GM10248 (cell line): Measurements from ENCODE around the gene ASPHD1.
A peak's percentile ranks its signal among the peaks of the same experiment; 100 is the strongest.

Source experiments
- CTCF ChIA-PET: fragments of 300-600 bp; sonication (Branson Sonifier 250); formaldehyde crosslinking; extraction: SDS; loops from one replicate; lab custom pipeline; 2021; ENCODE audit warnings: antibody characterized with exemption; lab: Yijun Ruan, JAX
- POLR2A ChIA-PET: fragments of 350-650 bp; sonication (Branson Sonifier 250); formaldehyde crosslinking; extraction: SDS; loops from one replicate; lab custom pipeline; 2020; ENCODE audit warnings: antibody characterized with exemption; lab: Yijun Ruan, JAX
- DNase-seq: peaks from one replicate; pipeline ENCODE4 v3.0.0; 2012; ENCODE audit errors: extremely low spot score
- CTCF ChIP-seq: IDR thresholded peaks from 2 replicates; pipeline ENCODE4 v1.5.1; 2012; ENCODE audit warnings: mild to moderate bottlenecking, low read depth; ENCODE audit errors: extremely low read depth, missing control alignments, control extremely low read depth

The ASPHD1 gene

GRCh38 chr16:29900102-29900887, at the start of gene ASPHD1:
Gene ASPHD1, plus strand, starts transcription at chr16:29900488. Its CDS starts 484 bp downstream, at chr16:29900972.
- CTCF ChIA-PET: interaction anchor here (0.6 to 1.8 kb wide), 5 partner anchors 9 to 72 kb away, joined by 3 to 6 read pairs (median 3); partner anchors contain the start of gene CDIPT
- peak; percentile 91 for DNase-seq
- POLR2A ChIA-PET: no interaction called here
- no peak for TF ChIP-seq CTCF

GRCh38 chr16:29850998-29851397, 49.3 kb upstream of the ASPHD1 start:
- ChIA-PET POLR2A (interaction anchor here (0.6 kb wide), 1 partner anchor 172 kb away, joined by 5 read pairs; the partner anchor contains the start of gene C16orf92), CTCF (interaction anchor here (1.2 to 6.5 kb wide), 3 partner anchors 11 to 204 kb away, joined by 3 to 93 read pairs (median 26); partner anchors contain the start of genes CDIPT and MVP)
- no peak for DNase-seq
- TF ChIP-seq CTCF: no peak

- no peak for DNase-seq
- POLR2A ChIA-PET: no interaction called here
- no peak for TF ChIP-seq CTCF
- CTCF ChIA-PET: interaction anchor here (1.0 to 6.5 kb wide), 3 partner anchors 9 to 179 kb away, joined by 3 to 93 read pairs (median 6); partner anchors contain the start of gene MVP
These were observed 47.6 kb upstream of the ASPHD1 start for GRCh38 chr16:29852654-29853053.

GRCh38 chr16:29854520-29855100, 45.7 kb upstream of the ASPHD1 start:
- ChIA-PET POLR2A (interaction anchor here (1.5 kb wide), 1 partner anchor 9 kb away, joined by 6 read pairs; the partner anchor contains the start of gene CDIPT), CTCF (no interaction called here)
- no peak for DNase-seq
- no peak for TF ChIP-seq CTCF

- no peak for DNase-seq
- ChIA-PET CTCF (interaction anchor here (3.4 kb wide), 1 partner anchor 9 kb away, joined by 40 read pairs; no protein-coding TSS in a partner anchor), POLR2A (interaction anchor here (1.2 kb wide), 1 partner anchor 10 kb away, joined by 5 read pairs; no protein-coding TSS in a partner anchor)
- TF ChIP-seq CTCF: no peak
These were observed 43.0 kb upstream of the ASPHD1 start for GRCh38 chr16:29857133-29857760.
